Naive B cell (primary cell): ENCODE data around the gene SRRM1. TPM values are rescaled to one million over a fixed set of nuclear protein-coding genes. Genes with fewer than 3 reads are reported as not detected.
A peak's percentile ranks its signal among the peaks of the same experiment; 100 is the strongest.
"Not testable (repeated sequence)": the region's sequence is repeated elsewhere in the genome, so short reads cannot be mapped to it uniquely, and the experiment has no call there.

Source experiments
- ATAC-seq, 2 donors: fragments of 150-1000 bp; cut with Tn5 transposase; 2 replicates each; pipeline ENCODE4 v1.10.0; 2021; ENCODE audit warnings: low read depth in 2 of 2, mild to moderate bottlenecking in 2 of 2, moderate library complexity in 2 of 2
- DNase-seq: peaks from one replicate; pipeline ENCODE4 v3.0.0; 2022
- H3K27ac Mint-ChIP-seq, 6 donors: one replicate each; pipeline ENCODE4 v1.8.0; 2020 to 2022; ENCODE audit warnings: mild to moderate bottlenecking in 6 of 6, mixed read lengths in 6 of 6, moderate library complexity in 5 of 6, inconsistent platforms in 2 of 6
- H3K27me3 Mint-ChIP-seq, 3 donors: one replicate each; pipeline ENCODE4 v1.8.0; 2021 to 2022; ENCODE audit warnings: mixed read lengths in 3 of 3, mild to moderate bottlenecking in 1 of 3
- H3K36me3 Mint-ChIP-seq, 2 donors: one replicate each; pipeline ENCODE4 v1.8.0; 2020 to 2022; ENCODE audit warnings: mixed read lengths in 2 of 2, inconsistent platforms in 1 of 2, mild to moderate bottlenecking in 1 of 2
- H3K4me1 Mint-ChIP-seq, 3 donors: one replicate each; pipeline ENCODE4 v1.8.0; 2020 to 2022; ENCODE audit warnings: mixed read lengths in 3 of 3, inconsistent platforms in 1 of 3, mild to moderate bottlenecking in 1 of 3, moderate library complexity in 1 of 3
- H3K4me3 Mint-ChIP-seq, 8 donors: one replicate each; pipeline ENCODE4 v1.8.0; 2020 to 2022; ENCODE audit warnings: mild to moderate bottlenecking in 8 of 8, mixed read lengths in 8 of 8, moderate library complexity in 8 of 8, inconsistent platforms in 2 of 8
- H3K9me3 Mint-ChIP-seq, 7 donors: one replicate each; pipeline ENCODE4 v1.8.0; 2020 to 2022; ENCODE audit warnings: mixed read lengths in 7 of 7, mild to moderate bottlenecking in 5 of 7, inconsistent platforms in 2 of 7, moderate library complexity in 1 of 7
- polyA plus RNA-seq, 6 donors: library from polyadenylated mRNA; unstranded; fragments of 300-500 nt; fragmentation: Illumina TruSeq; gene quantifications; one replicate each; pipeline ENCODE4 v1.2.3, GENCODE V29; 2021; ENCODE audit warnings: low read depth in 6 of 6

SRRM1 gene
- polyA plus RNA-seq, 6 donors from 2014 or later: 74.8 to 251 (median 144) TPM

GRCh38 chr1:24688621-24689195 lies 45.6 kb downstream of the SRRM1 start:
- ATAC-seq (peak; percentile 74 to 92), DNase-seq (peak; percentile 58)
- Mint-ChIP-seq H3K4me1 (peaks cover 5 to 13% (median 8%) of the 10 kb centered on the region in 3 donors), H3K27ac (peak overlapping the region in 3 of 6 donors; percentile 1 to 50 (median 4)), H3K9me3 (no peaks in the 10 kb centered on the region), H3K4me3 (peak overlapping the region in 1 of 8 donors; percentile 57), H3K27me3 (no peaks in the 10 kb centered on the region), H3K36me3 (no peaks in the 10 kb centered on the region)

GRCh38 chr1:24691051-24691450 lies 47.9 kb downstream of the SRRM1 start:
- no peak for ATAC-seq
- Mint-ChIP-seq H3K27ac (peak overlapping the region in 3 of 6 donors; percentile 7 to 82 (median 42)), H3K4me3 (no peak overlapping the region), H3K36me3 (no peaks in the 10 kb centered on the region), H3K9me3 (no peaks in the 10 kb centered on the region), H3K4me1 (peaks cover 21 to 36% (median 31%) of the 10 kb centered on the region in 3 donors), H3K27me3 (no peaks in the 10 kb centered on the region)
- DNase-seq: no peak

GRCh38 chr1:24692351-24692980 lies 49.4 kb downstream of the SRRM1 start:
- Mint-ChIP-seq H3K4me1 (peaks cover 21 to 49% (median 37%) of the 10 kb centered on the region in 3 donors), H3K27ac (peak overlapping the region in 2 of 6 donors; percentile 93 to 94), H3K27me3 (no peaks in the 10 kb centered on the region), H3K4me3 (peak overlapping the region in 1 of 8 donors; percentile 21), H3K9me3 (peaks cover 0 to 1% (median 0%) of the 10 kb centered on the region in 7 donors), H3K36me3 (no peaks in the 10 kb centered on the region)
- ATAC-seq (no peak), DNase-seq (no peak)

- Mint-ChIP-seq H3K27ac (peak overlapping the region; percentile 73 to 94 (median 91)), H3K27me3 (no peaks in the 10 kb centered on the region), H3K9me3 (peaks cover 0 to 2% (median 0%) of the 10 kb centered on the region in 7 donors), H3K4me1 (peaks cover 16 to 50% (median 29%) of the 10 kb centered on the region in 3 donors), H3K36me3 (no peaks in the 10 kb centered on the region), H3K4me3 (peak overlapping the region in 7 of 8 donors; percentile 37 to 84 (median 76))
- DNase-seq: no peak
- ATAC-seq: no peak
These were observed 50.8 kb downstream of the SRRM1 start for GRCh38 chr1:24693827-24694379.

- DNase-seq (peak; percentile 24), ATAC-seq (peak; percentile 50 to 53)
- Mint-ChIP-seq H3K4me1 (peaks cover 16 to 46% (median 29%) of the 10 kb centered on the region in 3 donors), H3K9me3 (peaks cover 0 to 2% (median 0%) of the 10 kb centered on the region in 7 donors), H3K36me3 (no peaks in the 10 kb centered on the region), H3K4me3 (peak overlapping the region in 7 of 8 donors; percentile 37 to 84 (median 76)), H3K27me3 (no peaks in the 10 kb centered on the region), H3K27ac (peak overlapping the region; percentile 73 to 94 (median 91))
These were observed 51.3 kb downstream of the SRRM1 start for GRCh38 chr1:24694380-24694843.

DNA sequence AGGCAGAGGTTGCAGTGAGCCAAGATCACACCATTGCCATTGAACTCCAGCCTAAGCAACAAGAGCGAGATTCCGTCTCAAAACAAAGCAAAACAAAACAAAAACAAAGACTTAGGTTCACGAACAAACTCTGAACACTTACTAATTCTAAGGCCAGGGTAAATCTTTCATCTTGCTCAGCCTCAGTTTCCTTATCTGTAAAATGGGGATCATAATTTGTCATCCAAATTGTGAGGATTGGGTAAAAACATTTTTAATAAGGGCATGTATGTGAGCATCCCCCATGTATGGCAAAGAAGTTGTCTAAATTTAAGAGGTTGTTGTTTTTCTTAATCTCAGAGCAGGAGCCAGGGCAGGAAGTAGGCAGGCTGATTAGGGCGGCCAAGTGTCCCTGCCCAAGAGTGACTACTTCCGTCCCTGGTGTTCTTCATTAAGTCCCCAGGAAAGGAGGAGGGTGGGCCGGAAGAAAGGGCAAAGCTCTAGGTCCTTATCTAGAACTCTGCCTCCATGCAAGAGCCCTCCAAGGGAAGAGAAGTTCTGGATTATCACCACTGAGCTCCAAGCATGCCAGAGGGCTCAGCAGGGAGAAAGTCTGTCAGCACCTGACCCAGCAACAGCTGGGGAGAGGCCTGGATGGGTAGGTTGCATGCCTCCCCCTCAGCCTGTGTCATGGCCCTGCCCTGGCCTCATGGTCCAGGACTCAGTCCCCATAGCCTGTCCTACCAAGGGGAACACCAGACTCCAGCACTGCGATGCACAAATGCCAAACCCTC lies 52.3 kb downstream of the SRRM1 start:
- peak overlapping the region; percentile 54 to 94 (median 92) for H3K27ac Mint-ChIP-seq
- H3K4me1 Mint-ChIP-seq: peaks cover 16 to 44% (median 29%) of the 10 kb centered on the region in 3 donors
- ATAC-seq (peak; percentile 69 to 87), DNase-seq (peak; percentile 33)
- no peaks in the 10 kb centered on the region for H3K36me3 Mint-ChIP-seq
- peaks cover 0 to 2% (median 0%) of the 10 kb centered on the region in 7 donors for H3K9me3 Mint-ChIP-seq
- H3K4me3 Mint-ChIP-seq: peak overlapping the region; percentile 29 to 84 (median 76)
- H3K27me3 Mint-ChIP-seq: no peaks in the 10 kb centered on the region

DNA sequence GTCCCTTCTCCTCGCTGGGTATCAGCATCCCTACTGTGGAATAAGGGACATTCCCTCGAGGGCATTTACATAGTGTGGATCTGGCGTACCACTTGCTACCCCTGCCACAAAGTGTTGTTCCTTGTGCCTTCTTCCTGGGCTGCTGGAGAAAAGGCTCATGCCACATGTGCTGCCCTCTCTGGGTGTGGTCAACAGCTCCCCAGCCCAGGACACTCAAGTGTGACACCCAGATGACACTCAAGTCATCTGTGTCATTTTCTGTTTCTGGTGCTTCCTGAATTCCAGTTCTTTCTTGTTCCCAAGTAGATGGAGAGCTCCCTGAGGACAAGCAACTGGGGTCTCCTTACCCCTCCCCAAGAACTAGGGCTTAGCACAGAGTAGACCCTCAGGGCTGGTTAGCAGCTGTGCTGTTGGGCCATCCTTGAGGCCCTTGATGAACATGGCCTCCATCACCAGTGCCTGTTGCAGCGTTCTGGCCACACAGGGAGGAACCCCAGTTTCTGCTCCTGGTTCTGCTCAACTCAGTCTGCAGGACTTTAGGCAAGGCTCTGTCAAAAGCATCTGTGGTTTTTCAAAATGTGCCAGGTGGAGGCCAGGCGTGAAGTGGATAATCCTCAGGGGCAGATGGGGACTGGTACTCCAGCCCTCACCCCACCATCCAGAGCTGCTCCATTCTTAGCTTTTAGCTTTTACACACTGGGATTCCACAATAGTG lies 53.1 kb downstream of the SRRM1 start:
- peak overlapping the region in 7 of 8 donors; percentile 3 to 80 (median 60) for H3K4me3 Mint-ChIP-seq
- no peaks in the 10 kb centered on the region for H3K36me3 Mint-ChIP-seq
- no peaks in the 10 kb centered on the region for H3K27me3 Mint-ChIP-seq
- peaks cover 0 to 2% (median 0%) of the 10 kb centered on the region in 7 donors for H3K9me3 Mint-ChIP-seq
- no peak for ATAC-seq
- peaks cover 16 to 44% (median 29%) of the 10 kb centered on the region in 3 donors for H3K4me1 Mint-ChIP-seq
- H3K27ac Mint-ChIP-seq: peak overlapping the region in 3 of 6 donors; percentile 72 to 84 (median 73)
- no peak for DNase-seq

GRCh38 chr1:24696756-24697330 lies 53.7 kb downstream of the SRRM1 start:
- no peaks in the 10 kb centered on the region for H3K27me3 Mint-ChIP-seq
- no peak for DNase-seq
- peak overlapping the region in 4 of 8 donors; percentile 34 to 76 (median 54) for H3K4me3 Mint-ChIP-seq
- H3K36me3 Mint-ChIP-seq: no peaks in the 10 kb centered on the region
- H3K4me1 Mint-ChIP-seq: peaks cover 16 to 44% (median 29%) of the 10 kb centered on the region in 3 donors
- H3K27ac Mint-ChIP-seq: peak overlapping the region in 1 of 6 donors; percentile 84
- no peak for ATAC-seq
- peaks cover 0 to 2% (median 0%) of the 10 kb centered on the region in 7 donors for H3K9me3 Mint-ChIP-seq

GRCh38 chr1:24697453-24698001 lies 54.4 kb downstream of the SRRM1 start:
- ATAC-seq, H3K27ac Mint-ChIP-seq, H3K27me3 Mint-ChIP-seq, H3K9me3 Mint-ChIP-seq, H3K36me3 Mint-ChIP-seq, DNase-seq: not testable (repeated sequence)
- Mint-ChIP-seq H3K4me3 (peak overlapping the region in 2 of 8 donors; percentile 20 to 60), H3K4me1 (peaks cover 16 to 44% (median 29%) of the 10 kb centered on the region in 3 donors)

DNA sequence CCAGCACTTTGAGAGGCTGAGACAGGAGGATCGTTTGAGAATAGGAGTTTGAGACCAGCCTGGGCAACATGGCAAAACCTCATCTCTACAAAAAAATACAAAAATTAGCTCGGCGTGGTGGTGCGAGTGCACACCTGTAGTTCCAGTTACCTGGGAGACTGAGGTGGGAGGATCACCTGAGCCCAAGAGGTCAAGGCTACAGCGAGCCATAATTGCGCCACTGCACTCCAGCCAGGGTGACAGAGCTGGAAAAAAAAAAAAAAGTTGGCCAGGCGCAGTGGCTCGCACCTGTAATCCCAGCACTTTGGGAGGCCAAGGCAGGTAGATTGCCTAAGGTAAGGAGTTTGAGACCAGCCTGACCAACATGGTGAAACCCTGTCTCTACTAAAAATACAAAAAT lies 55.2 kb downstream of the SRRM1 start:
- ATAC-seq, H3K4me3 Mint-ChIP-seq, DNase-seq, H3K27me3 Mint-ChIP-seq, H3K36me3 Mint-ChIP-seq, H3K9me3 Mint-ChIP-seq, H3K27ac Mint-ChIP-seq: not testable (repeated sequence)
- H3K4me1 Mint-ChIP-seq: peaks cover 16 to 44% (median 29%) of the 10 kb centered on the region in 3 donors

DNA sequence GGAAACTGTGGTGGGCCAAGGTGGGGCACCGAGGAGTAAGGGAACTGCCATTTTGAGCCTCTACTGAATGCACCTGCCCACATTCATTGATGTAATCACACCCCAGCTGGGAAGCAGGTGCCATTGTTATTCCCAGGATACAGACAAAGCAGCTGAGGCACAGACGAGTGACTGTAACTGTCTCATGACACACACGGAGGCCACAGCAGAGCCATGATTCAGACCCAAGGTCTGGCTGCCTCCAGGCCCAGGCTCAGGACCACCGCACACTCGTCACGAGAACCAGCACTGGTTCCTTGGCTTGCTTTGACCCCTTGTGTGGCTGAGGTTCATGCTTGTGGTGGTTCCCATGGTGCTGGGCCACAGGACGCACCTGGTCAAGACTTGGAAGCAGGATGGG lies 56.5 kb downstream of the SRRM1 start:
- H3K4me3 Mint-ChIP-seq: no peak overlapping the region
- DNase-seq (no peak), ATAC-seq (no peak)
- no peaks in the 10 kb centered on the region for H3K36me3 Mint-ChIP-seq
- peak overlapping the region in 1 of 6 donors; percentile 12 for H3K27ac Mint-ChIP-seq
- H3K9me3 Mint-ChIP-seq: peaks cover 0 to 2% (median 0%) of the 10 kb centered on the region in 7 donors
- peaks cover 7 to 34% (median 20%) of the 10 kb centered on the region in 3 donors for H3K4me1 Mint-ChIP-seq
- H3K27me3 Mint-ChIP-seq: no peaks in the 10 kb centered on the region
